Neural cell (in vitro differentiated cells): ENCODE measurements around the gene PAPPA2. TPM values are rescaled to one million over a fixed set of nuclear protein-coding genes. Genes with fewer than 3 reads are reported as not detected.
A peak's percentile ranks its signal among the peaks of the same experiment; 100 is the strongest.

ENCODE experiments used
- H2AFZ ChIP-seq: fragments of 200-600, 300-800 bp; sonication (generic), shearing (Covaris generic); 2 replicates; pipeline ENCODE4 v1.6.0; 2014; ENCODE audit warnings: low read depth, mild to moderate bottlenecking, antibody characterized with exemption, low read length, moderate library complexity
- H3F3A ChIP-seq: fragments of 200-600 bp; shearing (Covaris generic); 2 replicates; pipeline ENCODE4 v1.6.1; 2016; ENCODE audit warnings: mild to moderate bottlenecking, moderate library complexity, mixed read lengths, antibody characterized with exemption, low read length; ENCODE audit not compliant: insufficient read depth, poor library complexity, severe bottlenecking
- H3K27ac ChIP-seq: fragments of 200-600, 300-800 bp; sonication (generic), shearing (Covaris generic); 2 replicates; pipeline ENCODE4 v1.5.1; 2014; ENCODE audit warnings: mild to moderate bottlenecking, low read length, moderate library complexity
- H3K27me3 ChIP-seq: fragments of 300-800, 200-600 bp; sonication (generic), shearing (Covaris generic); 2 replicates; pipeline ENCODE4 v1.6.0; 2014; ENCODE audit warnings: mild to moderate bottlenecking, low read depth, low read length, moderate library complexity; ENCODE audit not compliant: insufficient read depth
- H3K36me3 ChIP-seq: fragments of 300-800, 200-600 bp; sonication (generic), shearing (Covaris generic); 2 replicates; pipeline ENCODE4 v1.5.1; 2014; ENCODE audit warnings: mild to moderate bottlenecking, antibody characterized with exemption, low read length, moderate library complexity; ENCODE audit not compliant: insufficient read depth
- H3K4me2 ChIP-seq: fragments of 300-800, 200-600 bp; sonication (generic), shearing (Covaris generic); 2 replicates; pipeline ENCODE4 v1.6.0; 2014; ENCODE audit warnings: mild to moderate bottlenecking, low read length
- H3K4me3 ChIP-seq: fragments of 300-800, 200-600 bp; sonication (generic), shearing (Covaris generic); 2 replicates; pipeline ENCODE4 v1.5.1; 2014; ENCODE audit warnings: mild to moderate bottlenecking, low read length, moderate library complexity
- H3K79me2 ChIP-seq: fragments of 200-600 bp; shearing (Covaris generic); replicated peaks from 2 replicates; pipeline ENCODE4 v1.6.0; 2014; ENCODE audit warnings: mild to moderate bottlenecking, low read length, moderate library complexity; ENCODE audit not compliant: insufficient read depth
- H3K9ac ChIP-seq: fragments of 300-800, 200-600 bp; sonication (generic), shearing (Covaris generic); 2 replicates; pipeline ENCODE4 v1.6.1; 2016; ENCODE audit warnings: mild to moderate bottlenecking, low read length, mixed read lengths
- H3K9me2 ChIP-seq: fragments of 200-600 bp; shearing (Covaris generic); 2 replicates; pipeline ENCODE4 v1.6.1; 2016; ENCODE audit warnings: mild to moderate bottlenecking, low read length, mixed read lengths; ENCODE audit not compliant: insufficient read depth
- H3K9me3 ChIP-seq: fragments of 200-600, 300-800 bp; sonication (generic), shearing (Covaris generic); 2 replicates; pipeline ENCODE4 v1.6.1; 2016; ENCODE audit warnings: mild to moderate bottlenecking, mixed run types, low read length, moderate library complexity, mixed read lengths
- H4K20me1 ChIP-seq: fragments of 200-600 bp; shearing (Covaris generic); 2 replicates; pipeline ENCODE4 v1.6.1; 2016; ENCODE audit warnings: mild to moderate bottlenecking, mixed run types; ENCODE audit not compliant: insufficient read depth
- EP300 ChIP-seq: fragments of 450-650 bp; conservative IDR thresholded peaks from 2 replicates; pipeline ENCODE4 v1.6.1; 2014; ENCODE audit warnings: antibody characterized with exemption, mild to moderate bottlenecking, moderate library complexity; ENCODE audit not compliant: poor library complexity, severe bottlenecking
- EZH2 ChIP-seq: fragments of 200-600, 300-800 bp; shearing (Covaris generic), sonication (generic); IDR thresholded peaks from 2 replicates; pipeline ENCODE4 v1.6.1; 2014; ENCODE audit warnings: antibody characterized with exemption, low read length, borderline replicate concordance, mild to moderate bottlenecking; ENCODE audit not compliant: insufficient read depth, poor library complexity, severe bottlenecking
- MXI1 ChIP-seq: fragments of 450-650 bp; conservative IDR thresholded peaks from 2 replicates; pipeline ENCODE4 v1.6.1; 2014; ENCODE audit warnings: antibody characterized with exemption, mild to moderate bottlenecking; ENCODE audit not compliant: poor library complexity, severe bottlenecking
- POLR2AphosphoS5 ChIP-seq: IDR thresholded peaks from 2 replicates; pipeline ENCODE4 v1.6.1; 2012
- RAD21 ChIP-seq: fragments of 450-650 bp; conservative IDR thresholded peaks from 2 replicates; pipeline ENCODE4 v1.6.1; 2014; ENCODE audit warnings: antibody characterized with exemption, mild to moderate bottlenecking, moderate library complexity
- SMC3 ChIP-seq: fragments of 450-650 bp; conservative IDR thresholded peaks from 2 replicates; pipeline ENCODE4 v1.6.1; 2014; ENCODE audit warnings: antibody characterized with exemption, mild to moderate bottlenecking, moderate library complexity; ENCODE audit not compliant: poor library complexity
- TAF1 ChIP-seq: IDR thresholded peaks from 2 replicates; pipeline ENCODE4 v1.6.1; 2012; ENCODE audit warnings: low read depth
- polyA plus RNA-seq: library from polyadenylated mRNA; depleted of rRNA; stranded (reverse); fragments of >200 nt; gene quantifications from 2 replicates; pipeline ENCODE4 v1.2.3, GENCODE V29; 2014
- TF ChIP-seq, protein P1 (sequence below): fragments of 450-650 bp; IDR thresholded peaks from 2 replicates; pipeline ENCODE4 v1.5.1; 2014; ENCODE audit warnings: antibody characterized with exemption, mild to moderate bottlenecking, moderate library complexity; ENCODE audit not compliant: poor library complexity, severe bottlenecking
- TF ChIP-seq, protein P2 (sequence below): IDR thresholded peaks from 2 replicates; pipeline ENCODE4 v1.6.1; 2012; ENCODE audit warnings: borderline replicate concordance

The PAPPA2 gene
- polyA plus RNA-seq, 1 donor from 2014 or later = 0.59 TPM

DNA sequence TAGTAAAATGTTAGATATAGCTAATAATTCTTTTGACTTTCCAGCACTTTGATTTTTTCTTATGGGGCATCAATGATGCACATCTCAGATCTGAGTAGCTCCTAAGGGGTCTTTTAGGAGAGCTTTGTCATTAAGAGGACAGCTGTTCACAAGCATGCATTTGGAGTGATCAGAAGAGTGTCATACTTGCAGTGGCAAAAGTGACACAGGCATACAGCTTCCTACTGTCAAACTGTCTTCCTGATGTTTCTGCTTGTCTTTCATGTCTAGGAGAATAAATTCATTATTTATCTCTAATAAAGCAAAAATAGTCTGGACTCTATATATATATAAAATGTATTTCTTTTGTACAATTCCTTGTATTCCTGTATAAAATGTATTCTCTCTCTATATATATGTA lies 273.0 kb downstream of the PAPPA2 start:
- Histone ChIP-seq H3K9me3 (no peaks in the 10 kb centered on the region), H3K79me2 (no peaks in the 10 kb centered on the region), H2AFZ (no peak overlapping the region), H3K4me3 (peak overlapping the region; percentile 19), H3K27ac (peak overlapping the region; percentile 44), H3K36me3 (no peaks in the 10 kb centered on the region), H3K4me2 (peak overlapping the region; percentile 13), H3K27me3 (no peaks in the 10 kb centered on the region), H3K9ac (no peak overlapping the region), H3F3A (no peaks in the 10 kb centered on the region), H4K20me1 (no peaks in the 10 kb centered on the region), H3K9me2 (no peaks in the 10 kb centered on the region)
- peak; percentile 96 for TF ChIP-seq EP300
- TF ChIP-seq POLR2AphosphoS5 = peak; percentile 74
- no peak for TF ChIP-seq RAD21

DNA sequence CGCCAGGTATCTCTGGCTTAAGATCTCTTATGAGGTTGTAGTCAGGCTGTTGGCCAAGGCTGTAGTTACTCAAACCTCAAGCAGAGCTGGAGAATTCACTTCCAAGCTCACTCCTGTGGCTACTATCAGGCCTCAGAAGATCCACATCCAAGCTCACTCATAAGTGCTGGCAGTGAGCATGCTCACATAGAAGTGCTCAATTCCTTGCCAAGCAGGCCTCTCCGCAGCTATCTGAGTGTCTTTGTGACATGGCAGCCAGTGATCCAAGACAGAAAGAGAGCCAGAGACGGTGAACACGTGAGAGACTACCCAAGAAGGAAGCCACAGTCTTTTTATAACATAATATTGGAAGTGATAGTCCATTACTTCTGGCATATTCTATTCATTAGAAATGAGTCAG lies 278.2 kb downstream of the PAPPA2 start:
- H3K36me3 ChIP-seq = no peaks in the 10 kb centered on the region
- no peaks in the 10 kb centered on the region for H3F3A ChIP-seq
- TF ChIP-seq EZH2 (no peak), MXI1 (no peak), RAD21 (no peak), EP300 (no peak)
- no peak overlapping the region for H3K4me2 ChIP-seq
- H3K27me3 ChIP-seq = no peaks in the 10 kb centered on the region
- no peak overlapping the region for H3K4me3 ChIP-seq
- no peaks in the 10 kb centered on the region for H3K9me3 ChIP-seq
- H3K9ac ChIP-seq = no peak overlapping the region
- no peaks in the 10 kb centered on the region for H3K9me2 ChIP-seq
- no peaks in the 10 kb centered on the region for H4K20me1 ChIP-seq
- no peaks in the 10 kb centered on the region for H3K79me2 ChIP-seq
- no peak overlapping the region for H2AFZ ChIP-seq
- H3K27ac ChIP-seq = no peak overlapping the region

DNA sequence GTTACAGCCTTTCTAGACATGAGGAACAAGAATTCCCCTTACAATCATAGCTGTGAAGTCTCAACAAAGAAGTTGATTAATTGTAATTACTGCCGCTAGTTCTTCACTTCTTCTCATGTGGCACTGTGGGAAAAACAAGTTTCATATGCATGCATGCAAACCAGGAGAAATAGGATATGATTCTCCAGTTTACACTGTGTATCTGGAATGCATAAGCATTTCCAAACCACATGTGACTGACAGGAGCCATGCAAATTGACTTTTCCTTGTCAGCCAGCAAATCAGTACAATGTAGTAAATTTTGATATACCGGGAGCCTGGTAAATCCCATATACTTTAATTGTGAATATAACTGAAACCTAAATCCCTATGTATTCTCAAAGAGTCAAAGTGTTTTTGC lies 279.3 kb downstream of the PAPPA2 start:
- no peaks in the 10 kb centered on the region for H3K36me3 ChIP-seq
- H3K27me3 ChIP-seq = no peaks in the 10 kb centered on the region
- no peak overlapping the region for H3K4me2 ChIP-seq

More for the DNA sequence above, 279.3 kb downstream of the PAPPA2 start:
- H3K27ac ChIP-seq = no peak overlapping the region
- H3K9me2 ChIP-seq = no peaks in the 10 kb centered on the region
- H2AFZ ChIP-seq = no peak overlapping the region
- TF ChIP-seq RAD21 (no peak), SMC3 (no peak), TAF1 (no peak), POLR2AphosphoS5 (no peak), EP300 (peak; percentile 11), EZH2 (no peak), MXI1 (no peak)
- TF ChIP-seq, protein P1, sequence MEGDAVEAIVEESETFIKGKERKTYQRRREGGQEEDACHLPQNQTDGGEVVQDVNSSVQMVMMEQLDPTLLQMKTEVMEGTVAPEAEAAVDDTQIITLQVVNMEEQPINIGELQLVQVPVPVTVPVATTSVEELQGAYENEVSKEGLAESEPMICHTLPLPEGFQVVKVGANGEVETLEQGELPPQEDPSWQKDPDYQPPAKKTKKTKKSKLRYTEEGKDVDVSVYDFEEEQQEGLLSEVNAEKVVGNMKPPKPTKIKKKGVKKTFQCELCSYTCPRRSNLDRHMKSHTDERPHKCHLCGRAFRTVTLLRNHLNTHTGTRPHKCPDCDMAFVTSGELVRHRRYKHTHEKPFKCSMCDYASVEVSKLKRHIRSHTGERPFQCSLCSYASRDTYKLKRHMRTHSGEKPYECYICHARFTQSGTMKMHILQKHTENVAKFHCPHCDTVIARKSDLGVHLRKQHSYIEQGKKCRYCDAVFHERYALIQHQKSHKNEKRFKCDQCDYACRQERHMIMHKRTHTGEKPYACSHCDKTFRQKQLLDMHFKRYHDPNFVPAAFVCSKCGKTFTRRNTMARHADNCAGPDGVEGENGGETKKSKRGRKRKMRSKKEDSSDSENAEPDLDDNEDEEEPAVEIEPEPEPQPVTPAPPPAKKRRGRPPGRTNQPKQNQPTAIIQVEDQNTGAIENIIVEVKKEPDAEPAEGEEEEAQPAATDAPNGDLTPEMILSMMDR = no peak
- TF ChIP-seq, protein P2, sequence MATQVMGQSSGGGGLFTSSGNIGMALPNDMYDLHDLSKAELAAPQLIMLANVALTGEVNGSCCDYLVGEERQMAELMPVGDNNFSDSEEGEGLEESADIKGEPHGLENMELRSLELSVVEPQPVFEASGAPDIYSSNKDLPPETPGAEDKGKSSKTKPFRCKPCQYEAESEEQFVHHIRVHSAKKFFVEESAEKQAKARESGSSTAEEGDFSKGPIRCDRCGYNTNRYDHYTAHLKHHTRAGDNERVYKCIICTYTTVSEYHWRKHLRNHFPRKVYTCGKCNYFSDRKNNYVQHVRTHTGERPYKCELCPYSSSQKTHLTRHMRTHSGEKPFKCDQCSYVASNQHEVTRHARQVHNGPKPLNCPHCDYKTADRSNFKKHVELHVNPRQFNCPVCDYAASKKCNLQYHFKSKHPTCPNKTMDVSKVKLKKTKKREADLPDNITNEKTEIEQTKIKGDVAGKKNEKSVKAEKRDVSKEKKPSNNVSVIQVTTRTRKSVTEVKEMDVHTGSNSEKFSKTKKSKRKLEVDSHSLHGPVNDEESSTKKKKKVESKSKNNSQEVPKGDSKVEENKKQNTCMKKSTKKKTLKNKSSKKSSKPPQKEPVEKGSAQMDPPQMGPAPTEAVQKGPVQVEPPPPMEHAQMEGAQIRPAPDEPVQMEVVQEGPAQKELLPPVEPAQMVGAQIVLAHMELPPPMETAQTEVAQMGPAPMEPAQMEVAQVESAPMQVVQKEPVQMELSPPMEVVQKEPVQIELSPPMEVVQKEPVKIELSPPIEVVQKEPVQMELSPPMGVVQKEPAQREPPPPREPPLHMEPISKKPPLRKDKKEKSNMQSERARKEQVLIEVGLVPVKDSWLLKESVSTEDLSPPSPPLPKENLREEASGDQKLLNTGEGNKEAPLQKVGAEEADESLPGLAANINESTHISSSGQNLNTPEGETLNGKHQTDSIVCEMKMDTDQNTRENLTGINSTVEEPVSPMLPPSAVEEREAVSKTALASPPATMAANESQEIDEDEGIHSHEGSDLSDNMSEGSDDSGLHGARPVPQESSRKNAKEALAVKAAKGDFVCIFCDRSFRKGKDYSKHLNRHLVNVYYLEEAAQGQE = peak; percentile 77
- H3K9me3 ChIP-seq = no peaks in the 10 kb centered on the region
- no peaks in the 10 kb centered on the region for H3K79me2 ChIP-seq
- H3K9ac ChIP-seq = no peak overlapping the region
- no peaks in the 10 kb centered on the region for H4K20me1 ChIP-seq
- H3K4me3 ChIP-seq = no peak overlapping the region
- no peaks in the 10 kb centered on the region for H3F3A ChIP-seq
